Measurements from ENCODE around the gene SRPK3. TPM values are rescaled to one million over a fixed set of nuclear protein-coding genes. Genes with fewer than 3 reads are reported as not detected.

The SRPK3 gene
- total and polyA plus RNA-seq, 2 donors (not counting 1 experiment from before 2014, with no cell fraction given) = not detected

DNA sequence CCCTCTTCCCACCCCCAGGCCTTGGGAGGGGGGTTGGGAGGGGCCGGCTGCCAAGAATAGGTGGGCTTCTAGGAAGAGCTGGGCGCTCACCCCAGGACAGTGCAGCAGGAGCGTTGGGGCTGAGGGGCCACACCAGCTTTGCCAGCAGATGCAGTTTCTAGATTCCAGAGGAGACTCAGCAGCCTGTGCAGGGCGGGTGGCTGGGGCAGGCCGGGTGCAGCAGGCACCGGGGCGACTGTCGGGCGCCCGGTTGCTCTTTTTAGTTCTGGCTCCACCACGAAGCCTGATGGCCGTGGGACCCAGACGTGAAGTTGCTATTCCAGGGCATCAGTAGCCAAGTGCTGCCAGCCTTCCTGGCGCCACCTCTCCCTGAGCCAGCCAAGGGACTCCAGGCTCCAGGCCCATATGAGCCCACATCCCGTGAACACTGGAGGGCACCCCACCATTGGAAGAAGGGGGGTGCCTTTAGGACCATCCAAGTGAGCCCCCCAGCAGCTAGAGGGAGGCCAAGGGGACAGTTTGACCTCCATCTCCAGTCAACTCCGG, 19.4 kb downstream of the SRPK3 start:
- Histone ChIP-seq H4K20me1 (ENCODE audit: control insufficient read depth, insufficient read depth, low read length, poor library complexity, severe bottlenecking) (peaks cover 8% of the 10 kb centered on the region), H2AFZ (ENCODE audit: insufficient read depth, low read depth, low read length, poor library complexity, severe bottlenecking) (no peak overlapping the region), H3K4me3 (ENCODE audit: control extremely low read depth in 1 of 5, extremely low read depth in 1 of 5, insufficient read depth in 1 of 5, low read depth in 2 of 5, low read length in 4 of 5) (no peak overlapping the region), H3K4me2 (replicated peaks; ENCODE audit: low read depth, low read length, poor library complexity, severe bottlenecking) (no peak overlapping the region), H3K27me3 (replicated peaks in 1 of 4; ENCODE audit: control extremely low read depth in 1 of 4, control insufficient read depth in 3 of 4, insufficient read depth in 4 of 4, low read length in 3 of 4) (no peaks in the 10 kb centered on the region), H3K36me3 (replicated peaks in 1 of 2; ENCODE audit: control extremely low read depth in 1 of 2, control insufficient read depth in 1 of 2, extremely low read depth in 1 of 2, insufficient read depth in 2 of 2, low read length in 1 of 2) (peaks cover 0 to 15% of the 10 kb centered on the region in 2 experiments), H3K9ac (ENCODE audit: low read length) (no peak overlapping the region), H3K9me3 (ENCODE audit: control extremely low read depth in 1 of 3, control insufficient read depth in 2 of 3, insufficient read depth in 1 of 3, low read length in 2 of 3) (no peaks in the 10 kb centered on the region), H3K4me1 (ENCODE audit: control insufficient read depth in 2 of 2, insufficient read depth in 2 of 2, low read length in 2 of 2) (peaks cover 6 to 9% of the 10 kb centered on the region in 2 donors), H3K79me2 (ENCODE audit: control insufficient read depth, insufficient read depth, low read length) (peaks cover 18% of the 10 kb centered on the region), H3K27ac (ENCODE audit: low read length in 2 of 2) (no peak overlapping the region)
- H3K27me3 Mint-ChIP-seq = no peaks in the 10 kb centered on the region
- H3K27ac Mint-ChIP-seq = no peak overlapping the region
- intact Hi-C loops (cut with micrococcal nuclease) = no loop called here
- TF ChIP-seq CTCF (IDR thresholded peaks at IDR 0.05) (no peak), EZH2 (IDR thresholded peaks at IDR 0.05; ENCODE audit: borderline replicate concordance, insufficient read depth, low read depth, low read length, poor library complexity, severe bottlenecking) (no peak)
- POLR2A ChIA-PET = interaction anchor here (0.6 kb wide), 1 partner anchor 100 kb away, joined by 4 read pairs; no protein-coding TSS in a partner anchor
- ATAC-seq (ENCODE audit: low read depth) (no peak), DNase-seq (no peak)
- CTCF ChIA-PET = no interaction called here
- H3K4me3 Mint-ChIP-seq = no peak overlapping the region
- H3K4me1 Mint-ChIP-seq = peaks cover 10% of the 10 kb centered on the region
- H3K9me3 Mint-ChIP-seq (ENCODE audit: insufficient read depth) = no peaks in the 10 kb centered on the region
- 83% methylated on average over 11 of the region's 16 CpGs for WGBS (ENCODE audit: insufficient coverage)

GRCh38 chrX:153800746-153801145, 19.9 kb downstream of the SRPK3 start:
- Histone ChIP-seq H4K20me1 (ENCODE audit: control insufficient read depth, insufficient read depth, low read length, poor library complexity, severe bottlenecking) (peaks cover 6% of the 10 kb centered on the region), H3K4me2 (replicated peaks; ENCODE audit: low read depth, low read length, poor library complexity, severe bottlenecking) (no peak overlapping the region), H3K4me1 (ENCODE audit: control insufficient read depth in 2 of 2, insufficient read depth in 2 of 2, low read length in 2 of 2) (peaks cover 1 to 4% of the 10 kb centered on the region in 2 donors), H3K27me3 (replicated peaks in 1 of 4; ENCODE audit: control extremely low read depth in 1 of 4, control insufficient read depth in 3 of 4, insufficient read depth in 4 of 4, low read length in 3 of 4) (no peaks in the 10 kb centered on the region), H3K9ac (ENCODE audit: low read length) (no peak overlapping the region), H3K9me3 (ENCODE audit: control extremely low read depth in 1 of 3, control insufficient read depth in 2 of 3, insufficient read depth in 1 of 3, low read length in 2 of 3) (no peaks in the 10 kb centered on the region), H2AFZ (ENCODE audit: insufficient read depth, low read depth, low read length, poor library complexity, severe bottlenecking) (no peak overlapping the region), H3K79me2 (ENCODE audit: control insufficient read depth, insufficient read depth, low read length) (peaks cover 13% of the 10 kb centered on the region), H3K27ac (ENCODE audit: low read length in 2 of 2) (no peak overlapping the region), H3K4me3 (ENCODE audit: control extremely low read depth in 1 of 5, extremely low read depth in 1 of 5, insufficient read depth in 1 of 5, low read depth in 2 of 5, low read length in 4 of 5) (no peak overlapping the region), H3K36me3 (replicated peaks in 1 of 2; ENCODE audit: control extremely low read depth in 1 of 2, control insufficient read depth in 1 of 2, extremely low read depth in 1 of 2, insufficient read depth in 2 of 2, low read length in 1 of 2) (peaks cover 0 to 15% of the 10 kb centered on the region in 2 experiments)
- WGBS (ENCODE audit: insufficient coverage) = 97% methylated on average over 5 of the region's 7 CpGs
- ATAC-seq (ENCODE audit: low read depth) (no peak), DNase-seq (no peak)
- H3K4me1 Mint-ChIP-seq = peaks cover 8% of the 10 kb centered on the region
- TF ChIP-seq CTCF (IDR thresholded peaks at IDR 0.05) (no peak), EZH2 (IDR thresholded peaks at IDR 0.05; ENCODE audit: borderline replicate concordance, insufficient read depth, low read depth, low read length, poor library complexity, severe bottlenecking) (no peak)
- CTCF ChIA-PET = no interaction called here
- POLR2A ChIA-PET = interaction anchor here (0.6 kb wide), 1 partner anchor 100 kb away, joined by 4 read pairs; no protein-coding TSS in a partner anchor
- intact Hi-C loops (cut with micrococcal nuclease) = no loop called here
- H3K27me3 Mint-ChIP-seq = no peaks in the 10 kb centered on the region
- H3K4me3 Mint-ChIP-seq = no peak overlapping the region
- no peaks in the 10 kb centered on the region for H3K9me3 Mint-ChIP-seq (ENCODE audit: insufficient read depth)
- no peak overlapping the region for H3K27ac Mint-ChIP-seq

Data from B cell (primary cell).